DOHH2 (cell line): ENCODE results near the gene ERRFI1.

Source experiments
- H3F3A ChIP-seq: fragments of 200-600 bp; sonication (generic), shearing (Covaris generic); 2 replicates; pipeline ENCODE4 v1.6.0; 2016; ENCODE audit warnings: antibody characterized with exemption, mild to moderate bottlenecking; ENCODE audit not compliant: control insufficient read depth, insufficient read depth
- H3K27ac ChIP-seq: fragments of 200-600 bp; sonication (generic); 2 replicates; pipeline ENCODE4 v1.5.1; 2014; ENCODE audit warnings: low read depth, mild to moderate bottlenecking, low read length, moderate library complexity
- H3K27me3 ChIP-seq: fragments of 200-600 bp; sonication (generic); 2 replicates; pipeline ENCODE4 v1.6.1; 2014; ENCODE audit warnings: mild to moderate bottlenecking, low read length, mixed read lengths; ENCODE audit not compliant: control insufficient read depth
- H3K36me3 ChIP-seq: fragments of 200-600 bp; sonication (generic); 2 replicates; pipeline ENCODE4 v1.6.1; 2014; ENCODE audit warnings: mild to moderate bottlenecking, low read length, moderate library complexity, mixed read lengths; ENCODE audit not compliant: control insufficient read depth
- H3K4me1 ChIP-seq: fragments of 200-600 bp; sonication (generic); 2 replicates; pipeline ENCODE4 v1.6.1; 2014; ENCODE audit warnings: mild to moderate bottlenecking, low read length, mixed read lengths; ENCODE audit not compliant: control insufficient read depth
- H3K4me2 ChIP-seq: fragments of 200-600 bp; sonication (generic); 2 replicates; pipeline ENCODE4 v1.6.0; 2014; ENCODE audit warnings: mild to moderate bottlenecking, low read length, moderate library complexity
- H3K4me3 ChIP-seq: fragments of 200-600 bp; sonication (generic); 2 replicates; pipeline ENCODE4 v1.5.1; 2014; ENCODE audit warnings: mild to moderate bottlenecking, low read length, mixed read lengths
- H3K79me2 ChIP-seq: fragments of 200-600 bp; sonication (generic); 2 replicates; pipeline ENCODE4 v1.6.1; 2014; ENCODE audit warnings: mild to moderate bottlenecking, low read length, mixed read lengths; ENCODE audit not compliant: control insufficient read depth
- H3K9me2 ChIP-seq: fragments of 200-600 bp; sonication (generic); replicated peaks from 2 replicates; pipeline ENCODE4 v1.6.1; 2014; ENCODE audit warnings: mild to moderate bottlenecking, low read length, mixed read lengths; ENCODE audit not compliant: control insufficient read depth
- H3K9me3 ChIP-seq: fragments of 200-600 bp; sonication (generic); 2 replicates; pipeline ENCODE4 v1.6.1; 2014; ENCODE audit warnings: antibody characterized with exemption, low read length, mixed read lengths; ENCODE audit not compliant: control insufficient read depth, insufficient read depth
- H4K20me1 ChIP-seq: fragments of 200-600 bp; sonication (generic); 2 replicates; pipeline ENCODE4 v1.6.0; 2014; ENCODE audit warnings: low read depth, mild to moderate bottlenecking, antibody characterized with exemption, low read length, moderate library complexity; ENCODE audit not compliant: control insufficient read depth, insufficient read depth
- CTCF ChIP-seq: fragments of 200-600 bp; sonication (generic); IDR thresholded peaks from one replicate; pipeline ENCODE4 v1.5.1; 2014; ENCODE audit warnings: antibody characterized with exemption, mild to moderate bottlenecking, low read depth, low read length; ENCODE audit not compliant: poor library complexity, severe bottlenecking
- EZH2phosphoT487 ChIP-seq: fragments of 200-600 bp; sonication (generic); IDR thresholded peaks from 2 replicates; pipeline ENCODE4 v1.6.1; 2017; ENCODE audit warnings: borderline replicate concordance, mild to moderate bottlenecking, antibody characterized with exemption, low read length, moderate library complexity, mixed read lengths

Gene ERRFI1

GRCh38 chr1:8062861-8063260 lies 36.8 kb upstream of the ERRFI1 start:
- Histone ChIP-seq H3K4me1 (no peaks in the 10 kb centered on the region), H3F3A (no peaks in the 10 kb centered on the region), H3K4me3 (no peak overlapping the region), H3K79me2 (no peaks in the 10 kb centered on the region), H3K27ac (no peak overlapping the region), H4K20me1 (no peaks in the 10 kb centered on the region), H3K36me3 (no peaks in the 10 kb centered on the region), H3K27me3 (peaks cover 3% of the 10 kb centered on the region), H3K4me2 (no peak overlapping the region), H3K9me2 (no peaks in the 10 kb centered on the region), H3K9me3 (no peaks in the 10 kb centered on the region)
- TF ChIP-seq EZH2phosphoT487, result no peak
- TF ChIP-seq CTCF, result no peak

- Histone ChIP-seq H3K4me2 (no peak overlapping the region), H3K4me3 (no peak overlapping the region), H3K27ac (no peak overlapping the region)
Observed at GRCh38 chr1:8061673-8062386, 35.7 kb upstream of the ERRFI1 start.

GRCh38 chr1:8061210-8061609 lies 35.1 kb upstream of the ERRFI1 start:
- H3K27me3 ChIP-seq, result peaks cover 3% of the 10 kb centered on the region
- no peaks in the 10 kb centered on the region for H3K9me2 ChIP-seq
- no peak overlapping the region for H3K27ac ChIP-seq
- no peaks in the 10 kb centered on the region for H3K4me1 ChIP-seq
- H3K4me3 ChIP-seq, result no peak overlapping the region
- no peak for TF ChIP-seq CTCF
- TF ChIP-seq EZH2phosphoT487, result no peak
- H3K36me3 ChIP-seq, result no peaks in the 10 kb centered on the region
- H4K20me1 ChIP-seq, result no peaks in the 10 kb centered on the region
- no peak overlapping the region for H3K4me2 ChIP-seq
- no peaks in the 10 kb centered on the region for H3K9me3 ChIP-seq
- H3K79me2 ChIP-seq, result no peaks in the 10 kb centered on the region
- H3F3A ChIP-seq, result no peaks in the 10 kb centered on the region

More at GRCh38 chr1:8061673-8062386, 35.7 kb upstream of the ERRFI1 start:
- no peaks in the 10 kb centered on the region for H4K20me1 ChIP-seq
- H3K9me3 ChIP-seq, result no peaks in the 10 kb centered on the region
- H3F3A ChIP-seq, result no peaks in the 10 kb centered on the region
- no peaks in the 10 kb centered on the region for H3K9me2 ChIP-seq
- H3K36me3 ChIP-seq, result no peaks in the 10 kb centered on the region
- H3K4me1 ChIP-seq, result no peaks in the 10 kb centered on the region
- H3K79me2 ChIP-seq, result no peaks in the 10 kb centered on the region
- no peak for TF ChIP-seq EZH2phosphoT487
- no peak for TF ChIP-seq CTCF
- peaks cover 3% of the 10 kb centered on the region for H3K27me3 ChIP-seq
